Activated naive CD8-positive, alpha-beta T cell treated with anti-CD3 and anti-CD28 coated beads, Interleukin-2, amount 50 U/mL, for 16 hours (primary cell): ENCODE results near the gene GRK3.
"Not testable (repeated sequence)": the region's sequence is repeated elsewhere in the genome, so short reads cannot be mapped to it uniquely, and the experiment has no call there.

ENCODE experiments used
- DNase-seq: peaks from one replicate; pipeline ENCODE4 v3.0.0-alpha.2; 2020; ENCODE audit warnings: low read depth, low spot score

The GRK3 gene

GRCh38 chr22:25571969-25572707 is 7.7 kb downstream of the GRK3 start:
- not testable (repeated sequence) for DNase-seq

GRCh38 chr22:25572708-25573171 is 8.3 kb downstream of the GRK3 start:
- no peak for DNase-seq

GRCh38 chr22:25573841-25574240 is 9.4 kb downstream of the GRK3 start:
- no peak for DNase-seq

GRCh38 chr22:25574736-25575135 is 10.3 kb downstream of the GRK3 start:
- DNase-seq, result no peak

GRCh38 chr22:25575674-25576392 is 11.4 kb downstream of the GRK3 start:
- not testable (repeated sequence) for DNase-seq

- DNase-seq, result not testable (repeated sequence)
These were observed 17.0 kb downstream of the GRK3 start for GRCh38 chr22:25581452-25581851.

- DNase-seq, result no peak
These were observed 18.5 kb downstream of the GRK3 start for GRCh38 chr22:25582946-25583345.

GRCh38 chr22:25584993-25585392 is 20.5 kb downstream of the GRK3 start:
- DNase-seq, result not testable (repeated sequence)

GRCh38 chr22:25589664-25590063 is 25.2 kb downstream of the GRK3 start:
- DNase-seq, result not testable (repeated sequence)

- not testable (repeated sequence) for DNase-seq
These were observed 28.8 kb downstream of the GRK3 start for GRCh38 chr22:25593323-25593722.

- DNase-seq, result no peak
These were observed 34.1 kb downstream of the GRK3 start for GRCh38 chr22:25598609-25599008.

- no peak for DNase-seq
These were observed 38.0 kb downstream of the GRK3 start for GRCh38 chr22:25602445-25602844.

- no peak for DNase-seq
These were observed 38.4 kb downstream of the GRK3 start for GRCh38 chr22:25602916-25603315.

GRCh38 chr22:25605146-25605545 is 40.7 kb downstream of the GRK3 start:
- DNase-seq, result not testable (repeated sequence)

GRCh38 chr22:25605565-25605964 is 41.1 kb downstream of the GRK3 start:
- DNase-seq, result not testable (repeated sequence)

- not testable (repeated sequence) for DNase-seq
These were observed 46.8 kb downstream of the GRK3 start for GRCh38 chr22:25611284-25611683.

- DNase-seq, result not testable (repeated sequence)
These were observed 48.7 kb downstream of the GRK3 start for GRCh38 chr22:25613131-25613530.

- DNase-seq, result not testable (repeated sequence)
These were observed 49.1 kb downstream of the GRK3 start for GRCh38 chr22:25613558-25613957.

- DNase-seq, result not testable (repeated sequence)
These were observed 50.3 kb downstream of the GRK3 start for GRCh38 chr22:25614791-25615190.

- no peak for DNase-seq
These were observed 57.5 kb downstream of the GRK3 start for GRCh38 chr22:25621986-25622385.

- DNase-seq, result no peak
These were observed 58.8 kb downstream of the GRK3 start for GRCh38 chr22:25623310-25623734.

- DNase-seq, result no peak
These were observed 59.4 kb downstream of the GRK3 start for GRCh38 chr22:25623851-25624250.

- DNase-seq, result no peak
These were observed 60.0 kb downstream of the GRK3 start for GRCh38 chr22:25624476-25624875.
